Astrocyte (in vitro differentiated cells and primary cell): Measurements from ENCODE around the gene CHMP6. TPM values are rescaled to one million over a fixed set of nuclear protein-coding genes. Genes with fewer than 3 reads are reported as not detected.

ENCODE experiments used
- DNase-seq: peaks from one replicate; pipeline ENCODE4 v3.0.0-alpha.2; 2010; ENCODE audit warnings: low read depth
- FAIRE-seq: peaks from 2 replicates; lab custom pipeline; 2011; peaks lifted over from hg19 to GRCh38; lab: Jason Lieb, UNC
- H2AFZ ChIP-seq: 2 replicates; pipeline ENCODE4 v1.6.0; 2012; ENCODE audit warnings: low read depth, low read length, inconsistent platforms
- H3K27ac ChIP-seq: 2 replicates; pipeline ENCODE4 v1.5.1; 2011; ENCODE audit warnings: low read depth, low read length, inconsistent platforms
- H3K27me3 ChIP-seq: 2 replicates; pipeline ENCODE4 v1.6.0; 2011; ENCODE audit warnings: low read length, inconsistent platforms; ENCODE audit not compliant: insufficient read depth
- H3K36me3 ChIP-seq: 2 replicates; pipeline ENCODE4 v1.5.1; 2011; ENCODE audit warnings: low read length, inconsistent platforms; ENCODE audit not compliant: insufficient read depth
- H3K4me1 ChIP-seq: 2 replicates; pipeline ENCODE4 v1.5.1; 2011; ENCODE audit warnings: low read length, inconsistent platforms; ENCODE audit not compliant: insufficient read depth
- H3K4me2 ChIP-seq: 2 replicates; pipeline ENCODE4 v1.6.0; 2012; ENCODE audit warnings: low read length, inconsistent platforms
- H3K4me3 ChIP-seq: 2 replicates; pipeline ENCODE4 v1.5.1; 2011; ENCODE audit warnings: low read depth, mild to moderate bottlenecking, low read length, inconsistent platforms; ENCODE audit not compliant: insufficient read depth
- H3K79me2 ChIP-seq: 2 replicates; pipeline ENCODE4 v1.6.0; 2012; ENCODE audit warnings: mild to moderate bottlenecking, low read length, inconsistent platforms; ENCODE audit not compliant: insufficient read depth
- H3K9ac ChIP-seq: 2 replicates; pipeline ENCODE4 v1.6.0; 2012; ENCODE audit warnings: mild to moderate bottlenecking, low read length, inconsistent platforms
- H3K9me3 ChIP-seq: 2 replicates; pipeline ENCODE4 v1.5.1; 2012; ENCODE audit warnings: low read depth, mild to moderate bottlenecking, low read length, inconsistent platforms; ENCODE audit not compliant: insufficient read depth
- H4K20me1 ChIP-seq: 2 replicates; pipeline ENCODE4 v1.6.0; 2012; ENCODE audit warnings: low read length, inconsistent platforms; ENCODE audit not compliant: insufficient read depth
- H3K27ac Mint-ChIP-seq: one replicate; pipeline ENCODE4 v1.8.0; 2021; ENCODE audit warnings: mild to moderate bottlenecking, mixed read lengths; ENCODE audit not compliant: unreplicated experiment
- H3K27me3 Mint-ChIP-seq: one replicate; pipeline ENCODE4 v1.8.0; 2021; ENCODE audit warnings: low read depth, mixed read lengths; ENCODE audit not compliant: unreplicated experiment
- H3K36me3 Mint-ChIP-seq: one replicate; pipeline ENCODE4 v1.8.0; 2021; ENCODE audit warnings: low read depth, mixed read lengths; ENCODE audit not compliant: unreplicated experiment
- H3K4me1 Mint-ChIP-seq: one replicate; pipeline ENCODE4 v1.8.0; 2021; ENCODE audit warnings: low read depth, mixed read lengths; ENCODE audit not compliant: unreplicated experiment
- H3K4me3 Mint-ChIP-seq: one replicate; pipeline ENCODE4 v1.8.0; 2021; ENCODE audit warnings: mild to moderate bottlenecking, moderate library complexity, mixed read lengths; ENCODE audit not compliant: unreplicated experiment
- H3K9me3 Mint-ChIP-seq: one replicate; pipeline ENCODE4 v1.8.0; 2021; ENCODE audit warnings: mild to moderate bottlenecking, mixed read lengths; ENCODE audit not compliant: unreplicated experiment
- CTCF ChIP-seq: IDR thresholded peaks from 2 replicates; pipeline ENCODE4 v1.5.1; 2011; ENCODE audit warnings: low read depth, mild to moderate bottlenecking, inconsistent platforms, low read length, moderate library complexity; ENCODE audit not compliant: insufficient read depth
- EZH2 ChIP-seq: IDR thresholded peaks from 2 replicates; pipeline ENCODE4 v1.6.1; 2012; ENCODE audit warnings: mild to moderate bottlenecking, low read length, inconsistent platforms; ENCODE audit not compliant: insufficient read depth
- total RNA-seq: library from RNA; stranded (reverse); gene quantifications from 2 replicates; pipeline ENCODE4 v1.2.1, GENCODE V29; 2021

CHMP6 gene
- total RNA-seq, 1 donor from 2014 or later, result 19.0 TPM

- Histone ChIP-seq H4K20me1 (no peaks in the 10 kb centered on the region), H3K4me1 (peaks cover 9% of the 10 kb centered on the region), H3K9ac (no peak overlapping the region), H3K36me3 (no peaks in the 10 kb centered on the region), H3K27ac (no peak overlapping the region), H3K79me2 (no peaks in the 10 kb centered on the region), H3K27me3 (no peaks in the 10 kb centered on the region), H3K9me3 (no peaks in the 10 kb centered on the region), H3K4me2 (no peak overlapping the region), H2AFZ (no peak overlapping the region), H3K4me3 (no peak overlapping the region)
- no peaks in the 10 kb centered on the region for H3K4me1 Mint-ChIP-seq
- H3K36me3 Mint-ChIP-seq, result no peaks in the 10 kb centered on the region
- FAIRE-seq (no peak), DNase-seq (no peak)
- no peak overlapping the region for H3K27ac Mint-ChIP-seq
- no peaks in the 10 kb centered on the region for H3K9me3 Mint-ChIP-seq
- no peak overlapping the region for H3K4me3 Mint-ChIP-seq
- TF ChIP-seq CTCF (no peak), EZH2 (no peak)
- no peaks in the 10 kb centered on the region for H3K27me3 Mint-ChIP-seq
These were observed 29.9 kb upstream of the CHMP6 start for GRCh38 chr17:80961541-80962330.

- H3K9ac ChIP-seq, result no peak overlapping the region
- no peak overlapping the region for H3K4me3 ChIP-seq
- no peak for TF ChIP-seq EZH2
- no peak for TF ChIP-seq CTCF
- no peaks in the 10 kb centered on the region for H3K27me3 Mint-ChIP-seq
- no peaks in the 10 kb centered on the region for H4K20me1 ChIP-seq
- FAIRE-seq, result no peak
- H3K9me3 ChIP-seq, result no peaks in the 10 kb centered on the region
- H3K27ac ChIP-seq, result no peak overlapping the region
- no peaks in the 10 kb centered on the region for H3K9me3 Mint-ChIP-seq
- no peak for DNase-seq
- no peak overlapping the region for H3K27ac Mint-ChIP-seq
- no peaks in the 10 kb centered on the region for H3K36me3 ChIP-seq
- no peaks in the 10 kb centered on the region for H3K79me2 ChIP-seq
- H2AFZ ChIP-seq, result no peak overlapping the region
- no peaks in the 10 kb centered on the region for H3K4me1 Mint-ChIP-seq
- H3K4me2 ChIP-seq, result no peak overlapping the region
- no peaks in the 10 kb centered on the region for H3K36me3 Mint-ChIP-seq
- H3K4me3 Mint-ChIP-seq, result no peak overlapping the region
- H3K27me3 ChIP-seq, result no peaks in the 10 kb centered on the region
- peaks cover 9% of the 10 kb centered on the region for H3K4me1 ChIP-seq
These were observed 29.0 kb upstream of the CHMP6 start for GRCh38 chr17:80962356-80963329.
